Panc1 (cell line): ENCODE results near the gene SH3BP5. TPM values are rescaled to one million over a fixed set of nuclear protein-coding genes. Genes with fewer than 3 reads are reported as not detected.
A peak's percentile ranks its signal among the peaks of the same experiment; 100 is the strongest.

Source experiments
- ATAC-seq: fragments of 200-7000 bp; cut with Tn5 transposase; 2 replicates; pipeline ENCODE4 v1.9.1; 2020; ENCODE audit warnings: mild to moderate bottlenecking, moderate library complexity
- BruUV-seq: library from RNA; stranded (reverse); fragments of 400-500 nt; replicated peaks from 2 replicates; lab custom pipeline; 2021; lab: Mats Ljungman, UMichigan
- CTCF ChIA-PET: fragments of 300-600 bp; sonication (Branson Sonifier 250); formaldehyde crosslinking; loops from one replicate; lab custom pipeline; 2022; ENCODE audit warnings: antibody characterized with exemption; lab: Charles Lee
- POLR2A ChIA-PET: fragments of 300-600 bp; sonication (Branson Sonifier 250); formaldehyde crosslinking; loops from one replicate; lab custom pipeline; 2022; ENCODE audit warnings: antibody characterized with exemption; lab: Charles Lee
- DNase-seq: peaks from one replicate; pipeline ENCODE4 v3.0.0-alpha.2; 2010; ENCODE audit warnings: low read depth, low spot score
- H3K27ac ChIP-seq: 2 replicates; pipeline ENCODE4 v1.5.1; 2011; ENCODE audit warnings: mild to moderate bottlenecking, low read length, inconsistent platforms
- H3K27me3 ChIP-seq: fragments of 200-500 bp; sonication (Bioruptor generic); 2 replicates; pipeline ENCODE4 v1.6.0; 2014; ENCODE audit warnings: low read length, inconsistent platforms; ENCODE audit not compliant: control insufficient read depth, insufficient read depth
- H3K36me3 ChIP-seq: fragments of 200-500 bp; sonication (Bioruptor generic); 2 replicates; pipeline ENCODE4 v1.5.1; 2014; ENCODE audit warnings: inconsistent platforms, mild to moderate bottlenecking, low read length, moderate library complexity; ENCODE audit not compliant: control insufficient read depth, insufficient read depth
- H3K4me1 ChIP-seq: 2 replicates; pipeline ENCODE4 v1.5.1; 2011; ENCODE audit warnings: inconsistent platforms, mild to moderate bottlenecking, low read length, moderate library complexity; ENCODE audit not compliant: control insufficient read depth, insufficient read depth
- H3K4me3 ChIP-seq, 2 experiments: 2 replicates each; pipeline ENCODE4 v1.5.1; 2011 to 2012; ENCODE audit warnings: low read depth in 2 of 2, low read length in 2 of 2, mild to moderate bottlenecking in 2 of 2, inconsistent platforms in 1 of 2, moderate library complexity in 1 of 2
- H3K9me3 ChIP-seq: fragments of 200-500 bp; sonication (Bioruptor generic); 2 replicates; pipeline ENCODE4 v1.5.1; 2014; ENCODE audit warnings: low read depth, mild to moderate bottlenecking, inconsistent platforms, low read length, moderate library complexity; ENCODE audit not compliant: control insufficient read depth, insufficient read depth
- CTCF ChIP-seq: fragments of 450-650 bp; IDR thresholded peaks from 2 replicates; pipeline ENCODE4 v1.5.1; 2017; ENCODE audit warnings: mild to moderate bottlenecking
- POLR2AphosphoS5 ChIP-seq: IDR thresholded peaks from 2 replicates; pipeline ENCODE4 v1.6.1; 2012; ENCODE audit warnings: mild to moderate bottlenecking, low read depth, low read length, moderate library complexity
- REST ChIP-seq, 2 experiments: IDR thresholded peaks; 2 replicates each; pipeline ENCODE4 v1.6.1; 2011 to 2012; ENCODE audit warnings: low read depth in 2 of 2, control low read depth in 1 of 2, low read length in 1 of 2, mild to moderate bottlenecking in 1 of 2, moderate library complexity in 1 of 2; ENCODE audit not compliant: insufficient read depth in 1 of 2
- SIN3A ChIP-seq: IDR thresholded peaks from 2 replicates; pipeline ENCODE4 v1.6.1; 2012; ENCODE audit warnings: low read depth, mild to moderate bottlenecking, low read length, moderate library complexity, borderline replicate concordance; ENCODE audit not compliant: insufficient read depth
- TCF7L2 ChIP-seq: IDR thresholded peaks from 2 replicates; pipeline ENCODE4 v1.6.1; 2011; ENCODE audit warnings: mild to moderate bottlenecking, low read depth, low read length, inconsistent platforms
- in situ Hi-C: cut with HindIII; loops from 2 replicates; pipeline ENCODE4 v1.10.0; 2016; ENCODE audit warnings: low sequenced_read_pairs, low pct_unique_long_range_greater_than_20kb
- intact Hi-C: fragments of 100-400 bp; cut with micrococcal nuclease; formaldehyde crosslinking; loops from one replicate; pipeline ENCODE4 v1.10.0; 2022; ENCODE audit not compliant: unreplicated experiment
- total RNA-seq: library from RNA; stranded (reverse); gene quantifications from one replicate; pipeline ENCODE4 v1.2.1, GENCODE V29; 2021; ENCODE audit not compliant: unreplicated experiment

SH3BP5 gene
- total RNA-seq, 1 experiment from 2014 or later: 12.0 TPM

- ATAC-seq (no peak), DNase-seq (no peak)
- Histone ChIP-seq H3K4me3 (no peak overlapping the region), H3K36me3 (no peaks in the 10 kb centered on the region), H3K4me1 (peaks cover 6% of the 10 kb centered on the region; the same call in 1 of the 2 replicates), H3K27ac (no peak overlapping the region), H3K9me3 (no peaks in the 10 kb centered on the region), H3K27me3 (no peaks in the 10 kb centered on the region)
- in situ Hi-C loops: no loop called here
- ChIA-PET CTCF (no interaction called here), POLR2A (no interaction called here)
- intact Hi-C loops: no loop called here
- TF ChIP-seq CTCF (no peak), TCF7L2 (no peak), POLR2AphosphoS5 (no peak), REST (IDR thresholded peaks at IDR 0.05; ENCODE audit: insufficient read depth in 1 of 2, low read depth in 2 of 2, low read length in 1 of 2) (no peak)
- no TSS peak for BruUV-seq
Measured at GRCh38 chr3:15312550-15312949, 19.8 kb downstream of the SH3BP5 start.

- BruUV-seq: no TSS peak
- DNase-seq: no peak
- H3K27ac ChIP-seq: no peak overlapping the region
- ChIA-PET POLR2A (no interaction called here), CTCF (no interaction called here)
- TF ChIP-seq CTCF (no peak), SIN3A (no peak), REST (IDR thresholded peaks at IDR 0.05; ENCODE audit: insufficient read depth in 1 of 2, low read depth in 2 of 2, low read length in 1 of 2) (no peak), TCF7L2 (no peak), POLR2AphosphoS5 (no peak)
- ATAC-seq: peak; percentile 63; the same call in 1 of the 2 replicates
- H3K9me3 ChIP-seq: no peaks in the 10 kb centered on the region
- no peaks in the 10 kb centered on the region for H3K36me3 ChIP-seq
- in situ Hi-C loops (no loop called here), intact Hi-C loops (no loop called here)
- H3K27me3 ChIP-seq: no peaks in the 10 kb centered on the region
- H3K4me3 ChIP-seq: no peak overlapping the region
- H3K4me1 ChIP-seq: peaks cover 6% of the 10 kb centered on the region; the same call in 1 of the 2 replicates
Measured at GRCh38 chr3:15310491-15311370, 21.7 kb downstream of the SH3BP5 start.
